Adipocyte (in vitro differentiated cells): ENCODE results near the gene ZMIZ1.

Experiments
- DNase-seq: peaks from one replicate; pipeline ENCODE4 v3.0.0-alpha.2; 2015; ENCODE audit warnings: low read depth
- H3K27me3 ChIP-seq: replicated peaks from 2 replicates; pipeline ENCODE4 v1.7.0; 2013; ENCODE audit warnings: mild to moderate bottlenecking, low read length, moderate library complexity; ENCODE audit not compliant: control insufficient read depth, insufficient read depth
- H3K36me3 ChIP-seq: 2 replicates; pipeline ENCODE4 v1.7.0; 2013; ENCODE audit warnings: low read length, mild to moderate bottlenecking, moderate library complexity; ENCODE audit not compliant: control insufficient read depth, insufficient read depth, severe bottlenecking
- H3K4me1 ChIP-seq: 2 replicates; pipeline ENCODE4 v1.7.0; 2013; ENCODE audit warnings: mild to moderate bottlenecking, low read length, moderate library complexity; ENCODE audit not compliant: control insufficient read depth, insufficient read depth
- H3K4me3 ChIP-seq: 2 replicates; pipeline ENCODE4 v1.7.0; 2013; ENCODE audit warnings: mild to moderate bottlenecking, low read length, moderate library complexity
- H3K9ac ChIP-seq: 2 replicates; pipeline ENCODE4 v1.7.0; 2013; ENCODE audit warnings: mild to moderate bottlenecking, low read length, moderate library complexity
- H3K9me3 ChIP-seq: 2 replicates; pipeline ENCODE4 v1.7.0; 2013; ENCODE audit warnings: mild to moderate bottlenecking, low read length, moderate library complexity; ENCODE audit not compliant: control insufficient read depth

Gene ZMIZ1

DNA sequence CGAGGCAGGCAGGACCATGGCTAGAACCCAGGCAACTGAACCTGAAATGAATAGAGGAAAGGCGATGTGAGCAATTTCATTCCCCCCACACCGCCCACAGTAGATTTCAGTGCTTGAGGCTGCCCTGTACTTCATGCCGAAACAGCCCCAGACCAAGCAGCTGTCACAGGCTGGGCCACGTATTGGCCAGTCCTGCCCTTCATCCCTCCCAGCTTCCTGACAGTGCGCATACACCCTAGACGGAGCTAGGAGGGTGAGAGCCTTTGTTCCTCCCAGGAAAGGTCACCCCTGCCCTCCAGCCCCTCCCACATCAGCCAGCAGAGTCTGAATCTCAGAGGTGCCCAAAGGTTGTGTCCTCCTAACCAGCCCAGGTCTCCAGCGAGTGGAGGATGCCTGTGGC is 98.8 kb downstream of the ZMIZ1 start:
- Histone ChIP-seq H3K9ac (no peak overlapping the region), H3K9me3 (no peaks in the 10 kb centered on the region), H3K27me3 (no peaks in the 10 kb centered on the region), H3K4me3 (no peak overlapping the region), H3K4me1 (peaks cover 35% of the 10 kb centered on the region), H3K36me3 (peaks cover 73% of the 10 kb centered on the region)
- no peak for DNase-seq

DNA sequence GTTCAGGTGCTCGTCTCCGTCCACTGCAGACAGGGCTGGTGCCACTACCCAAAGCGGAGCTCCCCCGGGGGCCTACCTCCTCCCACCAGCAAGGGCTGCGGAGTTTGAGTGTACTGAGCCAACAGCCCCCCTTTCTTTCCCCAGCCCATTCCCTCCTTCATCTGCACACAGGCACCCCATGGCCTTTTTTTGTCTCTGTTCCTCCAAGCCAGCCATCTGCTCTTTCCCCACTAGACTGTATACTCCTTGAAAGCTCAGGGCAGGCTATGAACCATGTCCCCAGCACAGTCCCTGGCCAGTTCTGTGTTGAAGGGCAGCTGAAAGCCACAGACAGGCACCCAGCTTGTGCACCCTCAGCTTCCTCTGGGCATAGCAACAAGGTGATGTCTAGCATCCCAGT is 99.4 kb downstream of the ZMIZ1 start:
- peaks cover 29% of the 10 kb centered on the region for H3K4me1 ChIP-seq
- no peak overlapping the region for H3K9ac ChIP-seq
- peaks cover 70% of the 10 kb centered on the region for H3K36me3 ChIP-seq
- DNase-seq: no peak
- no peak overlapping the region for H3K4me3 ChIP-seq
- H3K27me3 ChIP-seq: no peaks in the 10 kb centered on the region
- no peaks in the 10 kb centered on the region for H3K9me3 ChIP-seq

DNA sequence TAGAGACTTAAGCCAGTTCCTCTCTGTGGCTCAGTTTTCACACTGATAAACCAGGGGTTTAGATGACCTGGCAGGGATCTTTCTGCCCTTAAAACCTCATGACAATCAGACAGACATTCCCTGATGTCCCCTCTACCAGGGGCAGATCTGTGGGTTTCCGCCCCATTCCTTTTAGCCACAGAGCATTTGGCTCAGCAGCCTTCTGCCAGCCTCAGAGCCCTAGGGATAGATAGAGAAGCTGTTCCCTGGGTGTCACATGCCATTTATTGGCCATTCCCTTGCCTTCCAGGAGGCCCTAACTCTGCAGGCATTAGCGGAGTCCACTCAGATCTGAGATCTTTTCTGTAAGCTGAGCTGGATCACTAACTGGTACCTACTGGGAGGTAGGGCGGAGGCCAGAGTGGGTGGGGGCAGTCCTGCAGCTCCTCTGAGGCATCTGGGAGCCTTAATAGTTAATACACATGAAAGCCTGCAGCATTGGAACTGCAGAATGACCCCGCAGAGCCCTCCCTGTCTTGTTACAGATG is 101.5 kb downstream of the ZMIZ1 start:
- Histone ChIP-seq H3K9me3 (no peaks in the 10 kb centered on the region), H3K36me3 (peaks cover 75% of the 10 kb centered on the region), H3K9ac (peak overlapping the region; percentile 13), H3K4me3 (no peak overlapping the region), H3K27me3 (no peaks in the 10 kb centered on the region), H3K4me1 (peaks cover 10% of the 10 kb centered on the region)
- no peak for DNase-seq

DNA sequence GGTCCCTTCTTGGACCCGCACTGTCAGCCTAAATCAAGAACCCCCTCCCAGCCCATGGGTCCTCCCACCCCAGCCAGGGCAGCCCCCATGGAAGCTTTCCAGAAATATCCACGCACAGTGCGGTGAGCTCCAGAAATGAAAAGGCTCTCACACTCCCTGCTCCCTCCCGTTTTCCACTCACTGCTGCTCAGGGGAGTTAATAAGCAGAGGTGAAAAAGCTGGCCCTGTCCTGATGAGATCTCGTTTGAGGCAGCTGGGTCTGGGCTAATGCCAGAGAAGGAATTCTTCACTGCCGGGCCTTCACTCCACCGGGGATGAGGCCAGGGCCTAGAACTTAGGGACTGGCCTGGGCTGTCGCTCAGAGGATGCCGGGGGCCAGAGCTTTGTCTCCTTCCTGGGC is 102.2 kb downstream of the ZMIZ1 start:
- H3K9me3 ChIP-seq: no peaks in the 10 kb centered on the region
- no peak overlapping the region for H3K9ac ChIP-seq
- peaks cover 7% of the 10 kb centered on the region for H3K4me1 ChIP-seq
- no peak overlapping the region for H3K4me3 ChIP-seq
- H3K27me3 ChIP-seq: no peaks in the 10 kb centered on the region
- DNase-seq: no peak
- peaks cover 75% of the 10 kb centered on the region for H3K36me3 ChIP-seq

DNA sequence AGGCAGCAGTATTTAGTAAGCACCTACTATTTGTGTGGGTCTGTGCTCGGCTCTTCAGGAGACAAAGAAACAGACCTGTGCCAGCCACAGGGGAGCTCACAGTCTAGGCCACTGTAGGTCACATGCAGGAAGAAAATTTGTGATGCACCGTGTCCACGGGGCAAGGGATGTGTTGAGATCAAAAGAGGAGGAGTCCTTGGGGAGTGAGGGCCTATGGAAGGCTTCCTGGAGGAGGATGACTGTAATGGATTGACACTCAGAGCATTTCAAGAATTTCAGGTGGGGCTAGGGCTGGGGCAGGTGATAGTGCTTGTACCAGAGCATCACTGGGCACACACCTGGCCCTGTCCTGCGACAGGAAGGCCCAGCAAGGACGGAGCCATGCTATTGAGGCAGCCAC is 102.7 kb downstream of the ZMIZ1 start:
- Histone ChIP-seq H3K36me3 (peaks cover 71% of the 10 kb centered on the region), H3K27me3 (no peaks in the 10 kb centered on the region), H3K4me3 (no peak overlapping the region), H3K4me1 (peaks cover 10% of the 10 kb centered on the region), H3K9me3 (no peaks in the 10 kb centered on the region), H3K9ac (no peak overlapping the region)
- DNase-seq: no peak

DNA sequence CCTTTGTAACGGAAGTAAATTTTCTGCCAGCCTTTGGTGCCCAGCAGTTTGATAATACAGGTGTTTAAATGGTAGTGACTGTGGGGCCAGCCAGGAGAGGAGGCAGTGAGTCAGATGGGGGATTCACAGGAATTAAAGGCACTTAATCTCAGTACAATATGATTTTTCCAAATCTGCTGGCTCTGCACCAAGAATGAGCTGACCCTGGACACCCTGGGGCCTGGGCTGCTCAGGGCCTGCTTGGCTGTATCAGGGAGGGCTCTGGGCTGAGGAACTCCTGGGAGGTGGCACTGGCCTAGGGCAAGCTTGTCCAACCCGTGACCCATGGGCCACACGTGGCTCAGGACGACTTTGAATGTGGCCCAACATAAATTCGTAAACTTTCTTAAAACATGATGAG is 104.1 kb downstream of the ZMIZ1 start:
- Histone ChIP-seq H3K4me3 (no peak overlapping the region), H3K4me1 (peaks cover 21% of the 10 kb centered on the region), H3K27me3 (no peaks in the 10 kb centered on the region), H3K36me3 (peaks cover 60% of the 10 kb centered on the region), H3K9ac (no peak overlapping the region), H3K9me3 (no peaks in the 10 kb centered on the region)
- DNase-seq: no peak

DNA sequence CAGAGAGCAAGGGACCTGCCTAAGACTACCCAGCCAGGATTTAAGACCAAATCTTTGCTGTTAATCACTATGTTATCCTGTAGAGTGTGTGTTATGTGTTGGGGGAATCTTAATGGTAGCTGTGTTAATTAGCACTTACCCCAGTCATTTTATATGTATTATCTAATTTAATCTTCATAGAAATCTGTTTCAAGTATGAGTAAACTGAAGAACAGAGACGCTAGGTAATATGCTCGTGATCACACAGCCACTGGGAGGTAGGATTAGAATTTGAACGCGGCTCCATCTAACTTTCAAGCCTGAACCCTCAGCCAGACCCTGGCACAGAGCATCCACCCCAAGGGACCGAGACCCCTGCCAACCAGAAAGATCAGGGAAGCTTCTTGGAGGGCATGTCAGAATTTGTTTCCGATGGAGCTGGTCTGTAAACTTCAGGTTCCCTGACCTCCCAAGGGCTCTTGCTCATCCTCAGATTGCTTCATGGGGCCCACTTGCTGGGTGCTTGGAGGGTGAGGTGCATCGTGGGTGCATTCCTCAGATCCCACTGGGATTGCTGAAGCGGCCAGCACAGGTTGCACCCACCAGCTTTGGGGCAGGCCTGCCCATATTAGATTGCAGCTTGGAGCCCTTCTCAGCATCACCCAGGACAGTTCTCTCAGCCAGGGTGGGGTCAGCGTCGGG is 105.0 kb downstream of the ZMIZ1 start:
- Histone ChIP-seq H3K9ac (no peak overlapping the region), H3K27me3 (no peaks in the 10 kb centered on the region), H3K9me3 (no peaks in the 10 kb centered on the region), H3K36me3 (peaks cover 52% of the 10 kb centered on the region), H3K4me1 (peaks cover 29% of the 10 kb centered on the region), H3K4me3 (no peak overlapping the region)
- DNase-seq: no peak

DNA sequence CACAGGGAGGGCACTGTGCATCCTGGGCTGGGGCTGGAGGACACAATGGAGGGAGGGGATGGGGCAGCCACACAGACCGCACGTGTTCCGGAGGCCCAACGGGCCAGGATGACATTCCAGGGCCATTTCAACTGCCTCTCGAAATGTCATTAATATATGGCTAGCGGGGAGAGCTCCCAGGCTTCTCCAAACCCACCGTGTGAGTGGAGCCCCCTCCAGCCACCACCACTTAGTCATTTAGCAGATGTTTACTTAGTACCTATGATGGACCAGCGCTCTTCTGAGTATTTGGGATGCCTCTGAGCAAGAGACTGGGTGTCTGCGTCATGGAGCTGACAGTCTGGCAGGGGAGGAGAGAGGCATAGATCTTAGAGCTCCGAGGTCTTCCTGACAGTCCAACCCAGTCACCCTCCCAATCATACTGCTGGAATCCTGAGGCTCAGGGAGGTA is 107.3 kb downstream of the ZMIZ1 start:
- Histone ChIP-seq H3K9me3 (no peaks in the 10 kb centered on the region), H3K9ac (peak overlapping the region; percentile 48), H3K27me3 (no peaks in the 10 kb centered on the region), H3K36me3 (peaks cover 37% of the 10 kb centered on the region), H3K4me3 (no peak overlapping the region), H3K4me1 (peaks cover 45% of the 10 kb centered on the region)
- DNase-seq: no peak

DNA sequence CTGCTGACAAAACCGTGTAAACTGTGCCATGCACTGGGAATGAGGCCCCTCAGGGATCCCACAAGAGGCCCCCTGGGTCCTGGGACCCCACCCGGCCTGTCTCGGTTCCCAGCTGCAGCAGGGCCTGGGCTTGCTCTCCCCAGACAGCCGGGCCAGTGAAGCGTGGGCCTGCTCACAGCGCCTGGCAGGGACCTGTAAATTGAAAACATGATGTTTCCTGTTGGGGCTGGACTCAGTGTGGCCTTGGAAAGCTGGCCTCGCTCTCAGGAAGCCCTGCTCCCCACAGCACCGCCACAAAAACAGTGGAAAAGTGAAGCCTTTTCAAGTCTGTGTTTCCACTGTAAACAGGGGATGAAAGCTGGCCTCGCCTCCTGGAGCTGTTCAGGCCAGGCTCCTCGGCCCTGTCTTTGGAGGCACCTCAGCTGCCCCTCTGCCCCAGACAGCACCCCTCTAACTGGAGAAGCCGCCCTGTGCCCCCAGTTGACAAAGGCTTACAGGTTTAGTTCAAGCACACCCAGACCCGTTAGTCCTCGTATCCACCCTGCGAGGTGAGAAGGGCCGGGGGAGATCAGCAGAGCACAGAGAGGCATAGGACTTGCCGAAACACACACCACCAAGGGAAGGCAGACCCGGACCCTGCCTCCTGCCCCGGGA is 108.3 kb downstream of the ZMIZ1 start:
- Histone ChIP-seq H3K36me3 (peaks cover 29% of the 10 kb centered on the region), H3K27me3 (no peaks in the 10 kb centered on the region), H3K9me3 (no peaks in the 10 kb centered on the region), H3K9ac (peak overlapping the region; percentile 48), H3K4me3 (no peak overlapping the region), H3K4me1 (peaks cover 49% of the 10 kb centered on the region)
- DNase-seq: no peak

DNA sequence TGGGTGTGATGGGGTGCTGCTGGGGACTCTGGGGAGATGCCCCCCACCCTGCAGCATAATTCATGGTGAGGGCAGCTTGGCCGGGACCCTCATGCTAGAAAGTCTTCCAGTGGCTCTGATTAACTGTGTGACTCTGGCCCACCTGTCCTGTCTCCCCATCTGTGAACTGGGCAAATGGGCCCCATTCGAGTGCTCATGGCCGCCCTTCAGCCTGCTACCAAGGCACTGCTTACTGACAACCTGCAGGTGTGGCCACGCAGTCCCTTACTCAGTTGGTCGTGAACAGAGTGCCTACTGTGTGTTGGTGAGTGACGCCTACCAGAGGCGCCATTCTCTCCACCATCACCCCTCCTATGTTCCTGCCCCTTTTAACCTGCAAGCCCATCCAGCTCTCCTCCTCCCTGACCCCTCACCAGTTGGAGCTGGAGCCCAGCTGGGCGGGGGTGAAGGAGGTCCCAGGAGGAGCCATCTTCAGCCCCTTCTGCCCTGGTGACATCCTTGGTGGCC is 109.4 kb downstream of the ZMIZ1 start:
- peaks cover 60% of the 10 kb centered on the region for H3K4me1 ChIP-seq
- no peaks in the 10 kb centered on the region for H3K27me3 ChIP-seq
- no peaks in the 10 kb centered on the region for H3K9me3 ChIP-seq
- H3K4me3 ChIP-seq: no peak overlapping the region
- DNase-seq: no peak
- peaks cover 24% of the 10 kb centered on the region for H3K36me3 ChIP-seq
- no peak overlapping the region for H3K9ac ChIP-seq

DNA sequence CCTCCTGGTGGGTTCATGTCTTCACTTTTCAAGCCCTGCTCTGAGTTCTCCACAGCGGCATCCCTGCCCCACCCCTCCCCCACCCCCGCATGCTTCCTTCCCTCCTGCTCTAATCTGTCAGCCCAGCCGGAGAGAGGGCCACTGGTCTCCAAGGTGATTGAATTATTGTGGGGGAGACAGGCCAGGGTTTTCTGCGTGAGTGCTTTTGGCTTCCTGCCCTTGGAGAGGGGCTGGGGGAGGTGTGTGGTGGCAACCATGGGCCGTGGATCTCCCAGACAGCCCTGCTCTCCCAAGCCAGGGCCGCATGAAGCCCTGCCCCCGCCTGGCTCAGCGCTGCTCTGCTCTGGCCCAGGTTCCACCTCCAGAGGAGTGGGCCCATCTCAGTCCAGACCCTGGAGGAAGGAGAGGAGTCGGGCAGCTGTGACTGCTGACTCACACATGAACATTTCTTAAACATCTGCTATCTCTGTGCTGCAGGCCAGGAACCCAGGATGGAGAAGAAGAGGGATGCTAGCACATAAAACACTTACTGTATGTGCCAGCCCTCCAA is 109.9 kb downstream of the ZMIZ1 start:
- H3K36me3 ChIP-seq: peaks cover 26% of the 10 kb centered on the region
- H3K4me1 ChIP-seq: peaks cover 66% of the 10 kb centered on the region
- peak; percentile 58 for DNase-seq
- no peak overlapping the region for H3K9ac ChIP-seq
- no peak overlapping the region for H3K4me3 ChIP-seq
- H3K27me3 ChIP-seq: no peaks in the 10 kb centered on the region
- H3K9me3 ChIP-seq: no peaks in the 10 kb centered on the region
